PC-3 (cell line): Measurements from ENCODE around the gene CD2AP. TPM values are rescaled to one million over a fixed set of nuclear protein-coding genes. Genes with fewer than 3 reads are reported as not detected.

ENCODE experiments used
- ATAC-seq: fragments of 200-7000 bp; cut with Tn5 transposase; 2 replicates; pipeline ENCODE4 v1.9.1; 2020; ENCODE audit warnings: mild to moderate bottlenecking, moderate library complexity
- BruUV-seq: library from RNA; stranded (reverse); fragments of 400-500 nt; replicated peaks from 2 replicates; lab custom pipeline; 2021; lab: Mats Ljungman, UMichigan
- CTCF ChIA-PET: fragments of 300-600 bp; sonication (Branson Sonifier 250); formaldehyde crosslinking; loops from one replicate; lab custom pipeline; 2022; ENCODE audit warnings: antibody characterized with exemption; lab: Charles Lee
- POLR2A ChIA-PET: fragments of 300-600 bp; sonication (Branson Sonifier 250); formaldehyde crosslinking; loops from one replicate; lab custom pipeline; 2022; ENCODE audit warnings: antibody characterized with exemption; ENCODE audit not compliant: unreplicated experiment; lab: Charles Lee
- DNase-seq: peaks from one replicate; pipeline ENCODE4 v3.0.0-alpha.2; 2015
- H2AFZ ChIP-seq: fragments of 300-600 bp; sonication (generic); 2 replicates; pipeline ENCODE4 v1.6.0; 2016; ENCODE audit warnings: antibody characterized with exemption, low read length
- H3F3A ChIP-seq: fragments of 300-600 bp; sonication (generic); one replicate; pipeline ENCODE4 v1.6.0; 2017; ENCODE audit warnings: antibody characterized with exemption, low read length, control low read depth, mild to moderate bottlenecking; ENCODE audit not compliant: unreplicated experiment
- H3K27ac ChIP-seq: fragments of 300-600 bp; sonication (generic); 2 replicates; pipeline ENCODE4 v1.5.1; 2016; ENCODE audit warnings: mild to moderate bottlenecking, low read length
- H3K27me3 ChIP-seq: fragments of 300-600 bp; sonication (generic); 2 replicates; pipeline ENCODE4 v1.6.1; 2016; ENCODE audit warnings: low read length, mixed read lengths
- H3K36me3 ChIP-seq: fragments of 300-600 bp; sonication (generic); 2 replicates; pipeline ENCODE4 v1.6.1; 2016; ENCODE audit warnings: low read depth, mixed run types, low read length, mixed read lengths
- H3K4me1 ChIP-seq: fragments of 300-600 bp; sonication (generic); 2 replicates; pipeline ENCODE4 v1.5.1; 2016; ENCODE audit warnings: low read length; ENCODE audit not compliant: insufficient read depth
- H3K4me2 ChIP-seq: fragments of 300-600 bp; sonication (generic); 2 replicates; pipeline ENCODE4 v1.6.0; 2016; ENCODE audit warnings: low read length
- H3K4me3 ChIP-seq: fragments of 300-600 bp; sonication (generic); 2 replicates; pipeline ENCODE4 v1.5.1; 2016; ENCODE audit warnings: mild to moderate bottlenecking, low read length, mixed read lengths
- H3K79me2 ChIP-seq: fragments of 300-600 bp; sonication (generic); 2 replicates; pipeline ENCODE4 v1.6.1; 2017; ENCODE audit warnings: low read length, mixed read lengths
- H3K9ac ChIP-seq: fragments of 300-600 bp; sonication (generic); 2 replicates; pipeline ENCODE4 v1.6.0; 2016; ENCODE audit warnings: mild to moderate bottlenecking, low read length
- H3K9me2 ChIP-seq: fragments of 300-600 bp; sonication (generic); replicated peaks from 2 replicates; pipeline ENCODE4 v1.6.1; 2016; ENCODE audit warnings: mixed run types, low read length, mixed read lengths
- H3K9me3 ChIP-seq: fragments of 300-600 bp; sonication (generic); 2 replicates; pipeline ENCODE4 v1.6.1; 2016; ENCODE audit warnings: low read length, mixed read lengths
- H4K20me1 ChIP-seq: fragments of 300-600 bp; sonication (generic); 2 replicates; pipeline ENCODE4 v1.6.1; 2016; ENCODE audit warnings: low read length, mixed read lengths
- CTCF ChIP-seq: fragments of 300-600 bp; sonication (generic); conservative IDR thresholded peaks from 2 replicates; pipeline ENCODE4 v1.5.1; 2017; ENCODE audit warnings: antibody characterized with exemption, low read depth, mild to moderate bottlenecking, low read length
- EZH2 ChIP-seq: fragments of 300-600 bp; sonication (generic); IDR thresholded peaks from one replicate; pipeline ENCODE4 v1.6.1; 2017; ENCODE audit warnings: antibody characterized with exemption, mild to moderate bottlenecking, low read length; ENCODE audit not compliant: unreplicated experiment
- EZH2phosphoT487 ChIP-seq: fragments of 300-600 bp; sonication (generic); IDR thresholded peaks from 2 replicates; pipeline ENCODE4 v1.6.1; 2018; ENCODE audit warnings: mild to moderate bottlenecking, antibody characterized with exemption, low read length, borderline replicate concordance
- intact Hi-C: fragments of 100-400 bp; cut with micrococcal nuclease; formaldehyde crosslinking; loops from 2 replicates; pipeline ENCODE4 v1.9.0; 2023
- total RNA-seq: library from RNA; depleted of rRNA; stranded (reverse); fragments of >200 nt; gene quantifications from 2 replicates; pipeline ENCODE4 v1.2.3, GENCODE V29; 2014

Gene CD2AP
- total RNA-seq, 1 experiment from 2014 or later = 16.2 TPM

- no peak for TF ChIP-seq CTCF
- TF ChIP-seq EZH2phosphoT487 = no peak
- TF ChIP-seq EZH2 = no peak
- POLR2A ChIA-PET = no interaction called here
- Histone ChIP-seq H3F3A (peaks cover 6% of the 10 kb centered on the region), H3K9me2 (no peaks in the 10 kb centered on the region), H3K4me1 (peaks cover 53% of the 10 kb centered on the region), H3K4me3 (no peak overlapping the region), H3K27me3 (no peaks in the 10 kb centered on the region), H3K27ac (no peak overlapping the region), H3K79me2 (peaks cover 83% of the 10 kb centered on the region), H3K9me3 (no peaks in the 10 kb centered on the region), H4K20me1 (peaks cover 66% of the 10 kb centered on the region), H2AFZ (no peak overlapping the region), H3K4me2 (no peak overlapping the region), H3K36me3 (no peaks in the 10 kb centered on the region), H3K9ac (no peak overlapping the region)
- CTCF ChIA-PET = no interaction called here
- intact Hi-C loops = loop anchor here (5.0 to 10.0 kb wide), 3 partner anchors 113 to 250 kb away; no protein-coding TSS in a partner anchor
- no TSS peak for BruUV-seq
- no peak for DNase-seq
- ATAC-seq = no peak
Measured at GRCh38 chr6:47481806-47482205, 4.2 kb downstream of the CD2AP start.

- Histone ChIP-seq H3K9me2 (no peaks in the 10 kb centered on the region), H3K9ac (no peak overlapping the region; the same call in 1 of the 2 replicates), H3K4me1 (peaks cover 49% of the 10 kb centered on the region), H3F3A (peaks cover 6% of the 10 kb centered on the region), H3K9me3 (no peaks in the 10 kb centered on the region), H3K27me3 (no peaks in the 10 kb centered on the region), H3K27ac (peak overlapping the region; percentile 62), H2AFZ (no peak overlapping the region), H3K36me3 (no peaks in the 10 kb centered on the region), H3K79me2 (peaks cover 94% of the 10 kb centered on the region), H3K4me2 (peak overlapping the region; percentile 73), H3K4me3 (no peak overlapping the region; the same call in 1 of the 2 replicates), H4K20me1 (peaks cover 67% of the 10 kb centered on the region)
- DNase-seq (no peak), ATAC-seq (peak; percentile 23)
- intact Hi-C loops = loop anchor here (5.0 to 10.0 kb wide), 3 partner anchors 111 to 249 kb away; no protein-coding TSS in a partner anchor
- ChIA-PET CTCF (interaction anchor here (0.7 kb wide), 1 partner anchor 1297 kb away, joined by 3 read pairs; no protein-coding TSS in a partner anchor), POLR2A (no interaction called here)
- no peak for TF ChIP-seq CTCF
- no peak for TF ChIP-seq EZH2
- no peak for TF ChIP-seq EZH2phosphoT487
- BruUV-seq = no TSS peak
Measured at GRCh38 chr6:47483516-47483852, 5.9 kb downstream of the CD2AP start.

GRCh38 chr6:47483853-47484546 lies 6.4 kb downstream of the CD2AP start:
- ChIA-PET CTCF (interaction anchor here (0.7 kb wide), 1 partner anchor 1298 kb away, joined by 3 read pairs; no protein-coding TSS in a partner anchor), POLR2A (interaction anchor here (0.6 kb wide), 3 partner anchors 59 to 70 kb away, joined by 3 to 6 read pairs (median 4); no protein-coding TSS in a partner anchor)
- H3K9ac ChIP-seq = peak overlapping the region; percentile 19
- H2AFZ ChIP-seq = no peak overlapping the region
- peaks cover 6% of the 10 kb centered on the region for H3F3A ChIP-seq
- peak overlapping the region; percentile 75 for H3K27ac ChIP-seq
- no peaks in the 10 kb centered on the region for H3K36me3 ChIP-seq
- no peaks in the 10 kb centered on the region for H3K27me3 ChIP-seq
- peaks cover 94% of the 10 kb centered on the region for H3K79me2 ChIP-seq
- H3K9me3 ChIP-seq = no peaks in the 10 kb centered on the region
- H3K9me2 ChIP-seq = no peaks in the 10 kb centered on the region
- peaks cover 62% of the 10 kb centered on the region for H4K20me1 ChIP-seq
- peak overlapping the region; percentile 73 for H3K4me2 ChIP-seq
- intact Hi-C loops = loop anchor here (5.0 to 10.0 kb wide), 3 partner anchors 111 to 248 kb away; no protein-coding TSS in a partner anchor
- H3K4me3 ChIP-seq = peak overlapping the region; percentile 45
- ATAC-seq = peak; percentile 92
- no TSS peak for BruUV-seq
- TF ChIP-seq EZH2phosphoT487 (no peak), CTCF (no peak), EZH2 (no peak)
- peak; percentile 90 for DNase-seq
- H3K4me1 ChIP-seq = peaks cover 49% of the 10 kb centered on the region
